ENCODE results near the gene SPANXA1.
"Not testable (repeated sequence)": the region's sequence is repeated elsewhere in the genome, so short reads cannot be mapped to it uniquely, and the experiment has no call there.

SPANXA1 gene, protein sequence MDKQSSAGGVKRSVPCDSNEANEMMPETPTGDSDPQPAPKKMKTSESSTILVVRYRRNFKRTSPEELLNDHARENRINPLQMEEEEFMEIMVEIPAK

DNA sequence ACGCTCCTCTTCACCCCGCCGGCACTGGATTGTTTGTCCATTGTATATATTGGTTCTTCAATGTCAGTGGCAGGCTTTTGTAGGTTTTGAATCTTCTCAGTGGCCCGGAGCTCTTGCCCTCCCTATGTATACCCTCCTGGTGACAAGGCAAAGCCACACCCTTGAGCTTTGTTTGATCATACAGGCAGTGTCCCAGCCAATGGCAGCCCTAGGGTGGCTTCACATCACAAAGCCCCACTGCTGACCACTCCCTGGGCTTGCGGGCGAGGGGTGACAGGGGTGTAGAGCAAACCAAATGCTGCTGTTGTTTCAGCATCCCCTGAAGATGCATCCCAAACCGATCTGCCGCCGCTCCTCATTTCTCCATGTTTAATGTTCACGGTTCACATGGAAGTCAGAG lies at the start of gene SPANXA1:
Gene SPANXA1 (minus strand): TSS at position 101 of the 400 bp plus-strand sequence. CDS start 60 bp downstream, at position 41.
- DNase-seq, result not testable (repeated sequence)

DNA sequence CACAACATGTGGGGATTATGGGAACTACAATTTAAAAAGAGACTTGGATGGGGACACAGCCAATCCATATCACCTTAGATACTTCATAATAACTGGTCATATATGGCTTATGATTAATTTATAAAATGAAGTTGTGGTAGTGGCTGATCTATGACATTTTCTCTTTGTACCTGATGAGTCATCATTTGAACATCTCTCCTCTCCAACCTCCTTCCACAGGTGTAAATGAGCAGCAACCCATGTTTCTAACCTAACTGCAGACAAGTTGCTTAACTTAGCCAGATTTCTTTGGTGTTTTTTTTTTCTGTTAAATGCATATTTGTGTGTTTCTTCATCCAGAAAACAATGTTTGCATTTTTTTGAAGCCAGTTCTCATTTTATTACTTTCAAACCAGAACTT lies 47.6 kb upstream of the SPANXA1 start:
- no peak for DNase-seq

DNA sequence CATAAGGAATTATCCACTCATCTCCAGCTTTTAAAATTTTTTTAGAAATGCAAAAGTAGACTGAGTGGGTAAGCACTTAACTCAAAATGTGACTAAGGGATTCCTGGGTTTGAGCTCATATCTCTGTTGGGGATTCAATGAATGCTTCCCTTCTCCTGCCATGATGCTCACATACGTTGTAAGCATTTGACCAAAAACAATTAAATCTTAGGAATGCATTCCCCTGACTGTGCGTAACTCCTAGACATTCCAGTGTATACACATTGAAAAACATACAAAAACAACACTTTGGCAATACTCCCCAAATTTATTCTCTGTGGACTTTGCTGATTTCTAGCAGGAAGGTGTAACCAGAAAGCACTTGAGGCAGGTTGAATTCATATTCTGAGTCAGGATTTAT lies 34.8 kb upstream of the SPANXA1 start:
- no peak for DNase-seq

DNA sequence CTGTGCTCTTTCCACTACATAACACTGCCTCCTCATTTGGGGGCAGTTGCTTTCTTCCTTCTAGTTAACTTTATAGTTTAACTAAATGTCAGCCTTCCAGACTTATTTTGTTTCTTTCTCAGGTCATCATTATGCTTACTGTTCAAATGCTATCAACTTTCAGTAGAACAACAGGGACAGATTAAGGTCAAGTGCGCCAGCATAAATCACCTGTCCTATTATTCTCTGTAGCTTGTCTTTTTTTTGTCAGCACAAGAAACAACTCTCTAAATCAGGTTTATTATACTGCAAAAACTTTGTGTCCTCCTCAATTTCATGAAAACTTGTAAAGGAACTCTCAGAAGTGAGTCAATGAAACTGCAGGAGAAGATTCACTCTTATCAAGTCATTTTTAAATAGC lies 24.6 kb upstream of the SPANXA1 start:
- DNase-seq, result no peak

DNA sequence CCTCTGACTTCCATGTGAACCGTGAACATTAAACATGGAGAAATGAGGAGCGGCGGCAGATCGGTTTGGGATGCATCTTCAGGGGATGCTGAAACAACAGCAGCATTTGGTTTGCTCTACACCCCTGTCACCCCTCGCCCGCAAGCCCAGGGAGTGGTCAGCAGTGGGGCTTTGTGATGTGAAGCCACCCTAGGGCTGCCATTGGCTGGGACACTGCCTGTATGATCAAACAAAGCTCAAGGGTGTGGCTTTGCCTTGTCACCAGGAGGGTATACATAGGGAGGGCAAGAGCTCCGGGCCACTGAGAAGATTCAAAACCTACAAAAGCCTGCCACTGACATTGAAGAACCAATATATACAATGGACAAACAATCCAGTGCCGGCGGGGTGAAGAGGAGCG lies 4.9 kb upstream of the SPANXA1 start, which contains the start of gene SPANXA2:
Gene SPANXA2 (plus strand): TSS at position 301 of the 400 bp plus-strand sequence. CDS start 60 bp downstream, at position 361.
- DNase-seq, result not testable (repeated sequence)

DNA sequence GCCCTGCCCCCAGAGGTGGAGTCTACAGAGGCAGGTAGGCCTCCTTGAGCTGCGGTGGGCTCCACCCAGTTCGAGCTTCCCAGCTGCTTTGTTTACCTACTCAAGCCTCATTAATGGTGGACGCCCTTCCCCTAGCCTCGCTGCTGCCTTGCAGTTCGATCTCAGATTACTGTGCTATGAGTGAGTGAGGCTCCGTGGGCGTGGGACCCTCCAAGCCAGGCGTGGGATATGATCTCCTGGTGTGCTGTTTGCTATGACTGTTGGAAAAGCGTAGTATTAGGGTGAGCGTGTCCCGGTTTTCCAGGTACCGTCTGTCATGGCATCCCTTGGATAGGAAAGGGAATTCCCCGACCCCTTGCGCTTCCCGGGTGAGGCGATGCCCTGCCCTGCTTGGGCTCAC lies 42.0 kb downstream of the SPANXA1 start:
- not testable (repeated sequence) for DNase-seq

Measured in CD4-positive, alpha-beta T cell treated with Interferon alpha-2 for 1 hour (primary cell).